ENCODE measurements around the gene ANO1.

The ANO1 gene

GRCh38 chr11:70064008-70064725, 13.9 kb upstream of the ANO1 start:
- Histone ChIP-seq H3K4me3 (ENCODE audit: low read depth, low read length) (no peak overlapping the region), H3K36me3 (ENCODE audit: control insufficient read depth, insufficient read depth, low read length) (no peaks in the 10 kb centered on the region), H2AFZ (no peak overlapping the region), H3K9me3 (ENCODE audit: control insufficient read depth, low read length) (no peaks in the 10 kb centered on the region), H3K79me2 (no peaks in the 10 kb centered on the region), H3K4me1 (peaks cover 8% of the 10 kb centered on the region), H3K27me3 (ENCODE audit: control insufficient read depth, insufficient read depth, low read length) (no peaks in the 10 kb centered on the region), H3K27ac (no peak overlapping the region), H3K9ac (no peak overlapping the region), H3K4me2 (ENCODE audit: low read length) (no peak overlapping the region)
- TF ChIP-seq CTCF (IDR thresholded peaks at IDR 0.05), result no peak

- no peaks in the 10 kb centered on the region for H3K36me3 ChIP-seq (ENCODE audit: control insufficient read depth, insufficient read depth, low read length)
- H3K4me1 ChIP-seq, result peaks cover 8% of the 10 kb centered on the region
- no peak overlapping the region for H2AFZ ChIP-seq
- H3K9ac ChIP-seq, result no peak overlapping the region
- no peak overlapping the region for H3K27ac ChIP-seq
- no peak for TF ChIP-seq CTCF (IDR thresholded peaks at IDR 0.05)
- no peaks in the 10 kb centered on the region for H3K9me3 ChIP-seq (ENCODE audit: control insufficient read depth, low read length)
- no peaks in the 10 kb centered on the region for H3K79me2 ChIP-seq
- no peaks in the 10 kb centered on the region for H3K27me3 ChIP-seq (ENCODE audit: control insufficient read depth, insufficient read depth, low read length)
- no peak overlapping the region for H3K4me3 ChIP-seq (ENCODE audit: low read depth, low read length)
- no peak overlapping the region for H3K4me2 ChIP-seq (ENCODE audit: low read length)
These were observed 13.3 kb upstream of the ANO1 start for GRCh38 chr11:70064726-70065317.

GRCh38 chr11:70065318-70066135, 12.6 kb upstream of the ANO1 start:
- no peaks in the 10 kb centered on the region for H3K36me3 ChIP-seq (ENCODE audit: control insufficient read depth, insufficient read depth, low read length)
- no peaks in the 10 kb centered on the region for H3K27me3 ChIP-seq (ENCODE audit: control insufficient read depth, insufficient read depth, low read length)
- no peak overlapping the region for H3K9ac ChIP-seq
- no peak overlapping the region for H3K4me3 ChIP-seq (ENCODE audit: low read depth, low read length)
- no peak overlapping the region for H3K27ac ChIP-seq
- peaks cover 8% of the 10 kb centered on the region for H3K4me1 ChIP-seq
- H2AFZ ChIP-seq, result no peak overlapping the region
- no peaks in the 10 kb centered on the region for H3K79me2 ChIP-seq
- no peak for TF ChIP-seq CTCF (IDR thresholded peaks at IDR 0.05)
- H3K9me3 ChIP-seq (ENCODE audit: control insufficient read depth, low read length), result no peaks in the 10 kb centered on the region
- H3K4me2 ChIP-seq (ENCODE audit: low read length), result no peak overlapping the region

- peaks cover 8% of the 10 kb centered on the region for H3K4me1 ChIP-seq
- H2AFZ ChIP-seq, result no peak overlapping the region
- H3K4me3 ChIP-seq (ENCODE audit: low read depth, low read length), result no peak overlapping the region
- H3K27me3 ChIP-seq (ENCODE audit: control insufficient read depth, insufficient read depth, low read length), result no peaks in the 10 kb centered on the region
- no peaks in the 10 kb centered on the region for H3K9me3 ChIP-seq (ENCODE audit: control insufficient read depth, low read length)
- H3K27ac ChIP-seq, result no peak overlapping the region
- TF ChIP-seq CTCF (IDR thresholded peaks at IDR 0.05), result no peak
- H3K79me2 ChIP-seq, result no peaks in the 10 kb centered on the region
- no peak overlapping the region for H3K9ac ChIP-seq
- no peaks in the 10 kb centered on the region for H3K36me3 ChIP-seq (ENCODE audit: control insufficient read depth, insufficient read depth, low read length)
- H3K4me2 ChIP-seq (ENCODE audit: low read length), result no peak overlapping the region
These were observed 12.0 kb upstream of the ANO1 start for GRCh38 chr11:70066136-70066520.

Measured in parathyroid adenoma (tissue), 2 donors.